ENCODE results near the gene LRP8.

Gene LRP8

GRCh38 chr1:53339736-53340635, 12.1 kb upstream of the LRP8 start:
- DNase-seq (ENCODE audit: low read depth) = no peak

GRCh38 chr1:53338423-53338822, 10.6 kb upstream of the LRP8 start:
- no peak for DNase-seq (ENCODE audit: low read depth)

- DNase-seq (ENCODE audit: low read depth) = no peak
These were observed 9.6 kb upstream of the LRP8 start for GRCh38 chr1:53337499-53337898.

- DNase-seq (ENCODE audit: low read depth) = no peak
These were observed 8.3 kb upstream of the LRP8 start for GRCh38 chr1:53336146-53336545.

- no peak for DNase-seq (ENCODE audit: low read depth)
These were observed 7.8 kb upstream of the LRP8 start for GRCh38 chr1:53335661-53336060.

- no peak for DNase-seq (ENCODE audit: low read depth)
These were observed 6.9 kb upstream of the LRP8 start for GRCh38 chr1:53334781-53335180.

GRCh38 chr1:53334312-53334711, 6.4 kb upstream of the LRP8 start:
- DNase-seq (ENCODE audit: low read depth) = no peak

- DNase-seq (ENCODE audit: low read depth) = no peak
These were observed 5.0 kb upstream of the LRP8 start for GRCh38 chr1:53332833-53333232.

GRCh38 chr1:53332186-53332564, 4.3 kb upstream of the LRP8 start:
- DNase-seq (ENCODE audit: low read depth) = no peak

- no peak for DNase-seq (ENCODE audit: low read depth)
These were observed 3.7 kb upstream of the LRP8 start for GRCh38 chr1:53331446-53332185.

GRCh38 chr1:53330819-53331218, 2.9 kb upstream of the LRP8 start:
- DNase-seq (ENCODE audit: low read depth) = no peak

GRCh38 chr1:53328541-53329499, 950 bp upstream of the LRP8 start:
- no peak for DNase-seq (ENCODE audit: low read depth)

- peak; percentile 26 for DNase-seq (ENCODE audit: low read depth)
These were observed 522 bp downstream of the LRP8 start for GRCh38 chr1:53327182-53327913.

- peak; percentile 16 for DNase-seq (ENCODE audit: low read depth)
These were observed 1.2 kb downstream of the LRP8 start for GRCh38 chr1:53326598-53327181.

- peak; percentile 91 for DNase-seq (ENCODE audit: low read depth)
These were observed 1.7 kb downstream of the LRP8 start for GRCh38 chr1:53326088-53326597.

GRCh38 chr1:53325326-53326087, 2.4 kb downstream of the LRP8 start:
- DNase-seq (ENCODE audit: low read depth) = no peak

GRCh38 chr1:53324728-53325297, 3.1 kb downstream of the LRP8 start:
- DNase-seq (ENCODE audit: low read depth) = no peak

- DNase-seq (ENCODE audit: low read depth) = no peak
These were observed 3.5 kb downstream of the LRP8 start for GRCh38 chr1:53324321-53324720.

GRCh38 chr1:53323316-53323715, 4.6 kb downstream of the LRP8 start:
- DNase-seq (ENCODE audit: low read depth) = no peak
